Stimulated activated CD8-positive, alpha-beta memory T cell treated with anti-CD3 and anti-CD28 coated beads, Interleukin-7, amount 100 ng/mL, for 24 hours (primary cell): ENCODE results near the gene MT1M.
"Not testable (repeated sequence)": the region's sequence is repeated elsewhere in the genome, so short reads cannot be mapped to it uniquely, and the experiment has no call there.

ENCODE experiments used
- DNase-seq: peaks from one replicate; pipeline ENCODE4 v3.0.0-alpha.2; 2020; ENCODE audit warnings: low read depth

The MT1M gene

GRCh38 chr16:56673921-56674320 is 41.5 kb downstream of the MT1M start:
- no peak for DNase-seq

- not testable (repeated sequence) for DNase-seq
These were observed 42.1 kb downstream of the MT1M start for GRCh38 chr16:56674570-56674969.

GRCh38 chr16:56675685-56676210 is 43.3 kb downstream of the MT1M start:
- no peak for DNase-seq

- no peak for DNase-seq
These were observed 45.0 kb downstream of the MT1M start for GRCh38 chr16:56677474-56677873.

GRCh38 chr16:56679078-56679730 is 46.7 kb downstream of the MT1M start:
- no peak for DNase-seq

GRCh38 chr16:56679818-56680217 is 47.4 kb downstream of the MT1M start:
- DNase-seq, result no peak

GRCh38 chr16:56681939-56682702 is 49.7 kb downstream of the MT1M start, which contains the start of gene MT1X:
Gene MT1X (plus strand): TSS chr16:56682470. CDS start chr16:56682541, 71 bp downstream.
- DNase-seq, result peak; percentile 79

GRCh38 chr16:56682703-56683397 is 50.4 kb downstream of the MT1M start:
- DNase-seq, result no peak
